ENCODE measurements around the gene C10orf62. TPM values are rescaled to one million over a fixed set of nuclear protein-coding genes. Genes with fewer than 3 reads are reported as not detected.
A peak's percentile ranks its signal among the peaks of the same experiment; 100 is the strongest.
"Not testable (repeated sequence)": the region's sequence is repeated elsewhere in the genome, so short reads cannot be mapped to it uniquely, and the experiment has no call there.

Gene C10orf62
- total RNA-seq, 1 donor from 2014 or later, result 0.97 TPM

DNA sequence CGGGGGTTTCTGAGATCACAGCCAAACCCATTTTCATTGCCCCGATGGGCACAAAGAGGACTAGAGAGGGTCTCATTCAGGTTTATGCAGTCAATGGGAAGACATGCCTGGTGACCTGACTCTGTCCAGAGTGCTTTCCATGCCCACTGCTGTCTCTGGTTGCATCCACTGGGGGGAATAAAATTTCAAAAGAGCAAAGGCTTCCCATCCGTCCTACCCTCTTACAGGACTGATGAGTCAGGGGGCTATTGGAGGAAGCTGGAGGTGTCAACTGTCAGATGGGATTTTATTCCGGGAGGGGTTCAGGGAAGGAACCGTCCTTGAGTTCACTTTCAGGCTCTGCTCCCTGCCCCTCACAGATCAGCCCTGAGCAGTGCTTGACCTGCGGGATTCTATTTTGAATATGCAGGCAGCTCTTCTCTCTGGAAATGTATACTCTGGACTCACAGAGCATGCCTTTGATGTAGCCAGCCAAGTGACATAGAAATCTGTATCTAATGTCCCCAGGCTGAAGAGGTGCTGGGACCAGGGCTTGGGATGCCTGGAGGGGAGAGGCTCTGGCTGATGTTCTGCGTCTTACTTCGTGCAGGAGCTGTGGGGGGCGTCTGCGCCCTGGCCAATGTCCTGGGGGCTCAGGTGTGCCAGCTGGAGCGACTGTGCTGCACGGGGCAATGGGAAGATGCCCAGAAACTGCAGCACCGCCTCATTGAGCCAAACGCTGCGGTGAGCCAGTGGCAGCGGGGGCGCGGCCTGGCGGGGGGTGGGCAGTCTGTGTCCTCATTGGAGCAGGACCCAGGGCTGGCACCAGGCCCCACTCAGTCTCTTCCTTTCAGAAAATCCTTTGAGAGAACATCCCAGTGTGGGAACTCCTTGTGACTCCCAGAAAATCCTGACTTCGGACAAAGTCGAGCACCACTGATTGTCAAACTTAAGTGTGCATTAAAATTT, 12.0 kb downstream of the C10orf62 start:
- intact Hi-C loops (cut with DNase I), result no loop called here
- peak; percentile 81 for DNase-seq (ENCODE audit: missing footprints)
- ATAC-seq, result peak; percentile 55

DNA sequence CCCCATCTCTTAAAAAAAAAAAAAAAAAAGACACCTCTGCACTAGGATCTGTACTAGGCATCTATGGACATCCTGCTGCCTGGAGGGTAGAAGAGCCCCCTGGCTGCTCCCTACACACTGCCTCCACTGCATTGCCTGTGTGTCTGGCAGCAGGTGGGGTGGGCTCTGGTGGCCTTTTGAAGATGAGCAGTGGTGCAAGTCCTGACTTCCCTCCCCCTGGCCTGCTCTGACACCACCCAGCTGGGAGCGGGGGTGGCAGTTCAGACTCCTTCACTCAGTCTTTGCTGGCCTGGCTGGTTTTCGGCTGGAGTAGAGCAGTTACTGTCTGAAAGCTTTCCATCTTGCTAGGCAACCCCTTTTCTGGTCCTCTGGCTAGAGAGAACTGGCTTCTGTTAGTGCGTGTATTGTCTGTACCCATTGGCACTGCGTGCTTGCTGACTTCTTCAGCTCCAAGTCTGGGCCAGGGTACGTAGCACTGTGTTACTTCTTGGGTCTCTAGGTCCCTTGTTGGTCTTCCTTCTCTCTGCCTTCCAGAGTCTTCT, 17.6 kb downstream of the C10orf62 start:
- ATAC-seq (no peak), DNase-seq (ENCODE audit: missing footprints) (no peak)
- intact Hi-C loops (cut with DNase I), result no loop called here

DNA sequence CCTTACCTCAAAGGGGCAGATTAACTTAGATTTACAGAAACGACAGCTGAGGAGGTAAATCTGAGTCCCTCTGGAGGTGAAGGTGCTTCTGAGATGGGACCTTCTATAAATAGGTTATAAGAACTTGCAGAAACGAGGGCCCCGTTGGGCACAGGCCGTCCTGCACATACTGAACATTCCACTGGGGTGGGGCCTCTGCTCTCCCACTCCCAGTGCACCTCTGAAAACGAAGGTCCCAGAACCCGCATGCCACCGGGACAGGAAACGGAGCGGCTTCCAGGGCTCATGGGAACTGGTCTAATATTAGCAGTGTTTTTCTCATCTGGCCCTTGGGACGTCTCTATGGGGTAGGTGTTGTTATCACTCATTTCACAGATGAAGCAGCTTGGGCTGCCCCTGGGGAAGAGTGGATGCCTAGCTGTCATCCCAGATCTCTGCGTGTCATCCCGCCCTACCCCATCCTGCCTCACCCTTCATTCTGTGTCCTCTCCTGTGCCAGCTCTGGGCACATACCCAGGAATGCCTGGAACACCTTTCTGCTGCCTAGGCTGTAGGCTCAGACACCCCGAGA, 19.6 kb downstream of the C10orf62 start:
- ATAC-seq (peak; percentile 86), DNase-seq (ENCODE audit: missing footprints) (no peak)
- intact Hi-C loops (cut with DNase I), result loop anchor here (1.0 kb wide), 1 partner anchor 24 kb away; no protein-coding TSS in a partner anchor

DNA sequence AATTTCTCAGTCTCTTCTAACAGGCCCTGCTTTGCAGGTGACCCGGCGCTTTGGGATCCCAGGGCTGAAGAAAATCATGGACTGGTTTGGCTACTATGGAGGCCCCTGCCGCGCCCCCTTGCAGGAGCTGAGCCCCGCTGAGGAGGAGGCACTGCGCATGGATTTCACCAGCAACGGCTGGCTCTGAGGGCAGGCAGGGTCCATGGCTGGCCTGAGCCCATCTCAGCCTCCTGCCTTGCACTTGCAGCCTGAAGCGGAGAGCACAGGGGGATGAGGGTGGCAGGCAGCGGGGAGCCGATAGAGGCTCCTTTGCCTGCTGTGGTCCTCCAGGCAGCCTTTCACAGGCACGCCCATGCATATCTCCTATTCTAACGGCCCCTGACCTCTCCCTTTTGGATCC, 22.0 kb downstream of the C10orf62 start:
- intact Hi-C loops (cut with DNase I), result loop anchor here (5.0 to 10.0 kb wide), 2 partner anchors 149 to 207 kb away; partner anchors contain the start of gene RRP12
- no peak for ATAC-seq
- no peak for DNase-seq (ENCODE audit: missing footprints)

DNA sequence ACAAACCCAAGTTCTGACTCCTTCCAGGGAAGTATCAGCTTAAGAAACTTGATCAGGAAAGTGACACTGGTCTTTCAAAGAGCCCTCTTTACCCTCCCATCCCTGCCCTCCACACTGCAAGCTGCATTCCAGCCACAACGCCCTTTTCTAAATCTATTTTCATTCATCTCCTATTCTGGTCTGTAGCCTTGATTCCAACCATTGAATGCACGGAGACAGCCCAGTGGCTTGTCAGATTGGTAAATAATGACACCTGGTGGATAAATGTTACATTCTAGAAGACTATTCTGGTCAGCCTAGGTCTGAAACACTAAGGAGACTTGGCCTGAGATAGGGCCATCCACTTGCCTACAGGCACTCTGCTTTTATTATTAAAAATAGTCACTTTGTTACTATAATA, 22.9 kb downstream of the C10orf62 start:
- ATAC-seq (peak; percentile 67), DNase-seq (ENCODE audit: missing footprints) (no peak)
- intact Hi-C loops (cut with DNase I), result loop anchor here (1.0 to 10.0 kb wide), 3 partner anchors 40 to 208 kb away; partner anchors contain the start of genes ANKRD2 and RRP12

DNA sequence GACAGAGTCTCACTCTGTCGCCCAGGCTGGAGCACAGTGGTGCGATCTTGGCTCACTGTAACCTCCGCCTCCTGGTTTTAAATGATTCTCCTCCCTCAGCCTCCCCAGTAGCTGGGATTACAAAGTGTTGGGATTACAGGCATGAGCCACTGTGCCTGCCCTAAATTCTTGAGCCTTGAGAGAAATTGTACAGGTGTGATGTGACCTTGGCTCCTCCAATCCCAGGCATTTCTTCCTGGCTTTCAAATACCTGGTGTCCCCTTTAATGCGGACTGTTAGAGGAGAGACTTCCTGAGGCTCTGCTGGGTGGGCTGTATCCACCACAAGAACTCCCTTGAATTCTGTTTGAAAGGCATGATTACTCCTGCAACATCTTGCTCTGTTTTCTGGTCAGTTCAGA, 28.8 kb downstream of the C10orf62 start:
- no peak for ATAC-seq

DNA sequence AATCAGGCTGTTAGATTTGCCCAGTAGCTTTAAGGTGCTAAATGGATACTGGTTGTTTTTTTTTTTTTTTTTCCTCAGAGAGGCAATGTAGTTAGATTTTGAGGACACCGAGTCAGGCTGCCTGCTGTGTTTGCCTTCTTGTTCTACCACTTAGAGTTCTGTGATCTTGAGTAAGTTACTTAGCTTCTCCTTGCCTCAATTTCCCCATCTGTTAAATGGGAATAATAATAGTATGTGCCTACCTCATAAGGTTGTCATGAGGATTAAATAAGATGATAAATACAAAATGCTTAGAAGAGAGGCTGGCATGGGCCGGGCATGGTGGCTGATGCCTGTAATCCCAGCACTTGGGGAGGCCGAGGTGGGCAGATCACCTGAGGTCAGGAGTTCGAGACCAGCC, 29.2 kb downstream of the C10orf62 start:
- intact Hi-C loops (cut with DNase I), result loop anchor here (10.0 kb wide), 1 partner anchor 214 kb away; the partner anchor contains the start of gene RRP12
- no peak for DNase-seq (ENCODE audit: missing footprints)
- no peak for ATAC-seq

More for the DNA sequence above, 28.8 kb downstream of the C10orf62 start:
- DNase-seq (ENCODE audit: missing footprints), result no peak
- intact Hi-C loops (cut with DNase I), result loop anchor here (10.0 kb wide), 1 partner anchor 213 kb away; the partner anchor contains the start of gene RRP12

DNA sequence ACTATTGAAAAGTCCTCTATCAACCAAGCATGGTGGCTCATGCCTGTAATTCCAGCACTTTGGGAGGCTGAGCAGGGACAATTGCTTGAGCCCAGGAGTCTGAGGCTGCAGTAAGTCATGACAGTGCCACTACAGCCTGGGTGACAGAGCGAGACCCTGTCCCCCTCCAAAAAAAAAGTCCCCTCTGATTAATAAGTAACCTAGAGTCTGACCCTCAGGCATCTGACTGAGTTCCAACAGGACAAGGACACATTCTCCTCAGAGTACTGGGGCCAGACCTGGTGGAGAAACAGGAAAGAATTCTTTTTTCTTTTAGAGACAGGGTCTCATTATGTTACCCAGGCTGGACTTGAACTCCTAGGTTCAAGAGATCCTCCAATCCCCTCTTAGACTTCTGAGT, 33.8 kb downstream of the C10orf62 start:
- DNase-seq (ENCODE audit: missing footprints) (no peak), ATAC-seq (no peak)
- intact Hi-C loops (cut with DNase I), result no loop called here

DNA sequence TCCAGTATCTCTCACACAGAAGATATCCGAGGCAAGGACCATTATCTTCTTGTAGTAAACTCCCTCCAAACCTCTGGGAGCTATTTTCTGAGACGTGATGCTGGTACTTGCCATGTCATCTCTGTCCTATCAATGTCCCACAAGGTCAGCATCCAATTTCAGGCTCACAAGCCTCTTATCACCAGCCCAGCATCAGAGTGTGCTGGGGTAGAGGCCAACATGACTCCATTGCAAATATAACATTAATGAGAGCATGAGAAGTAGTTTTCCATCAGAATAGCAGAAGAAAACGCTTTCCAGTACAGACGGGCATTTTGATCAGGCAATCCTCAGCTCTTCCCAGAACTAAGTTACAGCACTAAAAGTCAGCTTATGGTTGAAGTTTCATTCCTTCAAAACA, 38.2 kb downstream of the C10orf62 start:
- intact Hi-C loops (cut with DNase I), result no loop called here
- ATAC-seq, result no peak
- DNase-seq (ENCODE audit: missing footprints), result no peak

DNA sequence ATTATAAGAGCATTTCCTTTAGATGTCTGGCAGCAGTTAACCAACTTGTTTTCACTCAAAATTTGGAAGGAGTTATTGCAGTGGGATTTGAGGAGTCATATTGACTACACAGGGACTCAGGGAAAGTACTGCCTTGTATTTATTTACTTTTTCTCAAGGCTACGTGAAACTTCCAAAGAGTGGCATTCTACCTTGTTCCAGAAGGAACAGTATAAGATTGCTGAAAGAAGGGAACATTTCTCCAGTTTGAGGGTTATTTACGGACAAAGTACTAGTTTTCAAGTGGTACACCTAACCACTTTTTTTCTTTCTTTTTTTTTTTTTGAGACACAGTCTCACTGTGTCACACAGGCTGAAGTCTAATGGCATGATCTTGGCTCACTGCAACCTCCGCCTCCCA, 38.7 kb downstream of the C10orf62 start:
- DNase-seq (ENCODE audit: missing footprints) (no peak), ATAC-seq (no peak)
- intact Hi-C loops (cut with DNase I), result no loop called here

DNA sequence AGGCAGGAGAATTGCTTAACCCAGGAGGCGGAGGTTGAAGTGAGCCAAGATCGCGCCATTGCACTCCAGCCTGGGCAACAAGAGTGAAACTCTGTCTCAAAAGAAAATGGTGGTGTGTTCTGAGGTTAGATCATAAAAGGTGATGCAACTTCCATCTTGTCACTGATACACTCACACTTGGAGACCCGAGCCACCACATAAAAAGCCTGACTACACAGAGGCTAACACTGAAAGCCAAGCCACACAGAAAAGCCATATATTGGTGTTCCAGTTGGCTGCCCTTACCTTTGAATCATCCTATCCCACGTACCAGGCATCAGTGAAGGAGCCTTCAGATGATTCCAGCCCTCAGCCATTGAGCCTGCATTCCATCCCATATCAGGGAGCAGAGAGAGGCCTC, 39.8 kb downstream of the C10orf62 start:
- no peak for DNase-seq (ENCODE audit: missing footprints)
- intact Hi-C loops (cut with DNase I), result no loop called here
- ATAC-seq, result no peak

DNA sequence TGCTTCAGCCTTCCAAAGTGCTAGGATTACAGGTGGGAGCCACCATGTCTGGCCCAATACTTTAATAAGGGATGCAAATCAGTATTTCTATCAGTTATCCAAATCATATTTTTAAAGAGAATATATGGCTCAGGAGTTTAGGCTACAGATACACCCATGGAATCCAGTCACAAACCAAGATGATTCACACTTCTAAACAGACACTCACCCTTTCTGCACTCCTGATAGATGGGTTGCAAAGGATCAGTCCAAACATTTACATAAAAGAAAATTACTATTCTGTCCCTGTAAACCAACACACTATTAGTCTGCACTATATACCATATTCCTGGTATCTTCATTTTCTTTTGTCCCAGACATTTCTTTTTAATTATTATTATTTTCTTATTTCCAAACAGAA, 41.6 kb downstream of the C10orf62 start:
- DNase-seq (ENCODE audit: missing footprints) (no peak), ATAC-seq (no peak)
- intact Hi-C loops (cut with DNase I), result no loop called here

DNA sequence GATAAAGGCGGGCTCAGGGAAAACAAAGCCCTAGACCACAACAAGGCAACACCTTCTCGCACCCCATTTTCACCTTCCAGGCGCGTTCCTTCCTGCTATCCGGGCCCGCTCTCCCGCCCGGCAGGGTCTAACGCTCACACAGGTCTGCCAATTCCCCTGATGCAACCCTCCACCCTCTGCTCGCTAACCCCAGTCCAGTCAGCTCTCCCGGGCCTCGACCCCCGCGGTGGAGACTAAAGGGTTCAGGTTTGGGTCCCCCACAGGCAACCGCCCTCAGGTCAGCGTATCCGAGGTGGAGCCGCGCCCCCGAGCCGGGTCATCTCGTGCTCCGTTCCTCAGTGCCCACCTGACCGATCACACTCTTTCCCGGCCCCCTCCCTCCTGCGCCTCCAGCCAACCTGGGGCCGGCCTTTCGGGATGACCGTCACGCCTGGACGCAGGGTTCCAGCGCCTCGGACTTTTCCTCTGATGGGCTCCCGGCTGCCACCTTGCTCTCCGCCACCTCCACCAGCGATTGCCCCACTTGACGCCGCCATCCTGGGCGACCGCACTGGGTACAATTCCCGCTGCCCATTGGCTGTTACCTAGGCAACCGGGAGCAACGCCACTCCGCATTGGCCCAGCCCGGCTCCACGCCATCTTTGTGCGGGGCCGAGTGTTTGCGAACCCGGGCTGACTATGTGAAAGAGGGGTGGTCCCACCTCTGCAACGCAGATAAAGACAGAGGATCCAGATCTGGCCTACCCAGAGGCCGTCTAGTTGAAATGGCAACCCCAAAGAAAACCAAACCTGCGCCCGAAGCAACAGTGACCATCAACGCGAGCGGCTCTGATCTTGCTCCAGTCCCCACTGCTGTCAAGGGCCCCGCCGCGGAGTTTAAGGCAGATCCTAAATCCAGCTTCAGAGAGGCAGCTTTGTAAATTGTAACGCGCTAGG, 43.7 kb downstream of the C10orf62 start, which contains the start of gene MORN4:
MORN4 (minus strand) TSS at position 552 of the 936 bp plus-strand sequence. CDS start 13,847 bp downstream, outside the sequence.
- peak; percentile 99 for ATAC-seq
- peak; percentile 96 for DNase-seq (ENCODE audit: missing footprints)
- intact Hi-C loops (cut with DNase I), result no loop called here

DNA sequence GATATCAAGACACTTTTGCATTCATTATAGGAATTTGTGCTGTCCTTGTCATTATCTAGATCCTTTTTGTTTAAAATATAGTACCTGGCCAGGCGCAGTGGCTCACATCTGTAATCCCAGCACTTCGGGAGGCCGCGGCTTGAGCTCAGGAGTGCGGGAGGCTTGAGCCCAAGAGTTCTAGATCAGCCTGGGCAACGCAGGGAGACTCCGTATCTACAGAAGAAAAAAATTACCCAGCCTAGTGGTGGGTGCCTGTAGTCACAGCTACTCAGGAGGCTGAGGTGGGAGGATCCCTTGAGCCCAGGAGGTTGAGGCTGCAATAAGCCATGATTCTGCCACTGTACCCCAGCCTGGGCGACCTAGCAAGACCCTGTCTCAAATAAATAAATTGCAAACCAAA, 44.4 kb downstream of the C10orf62 start:
- peak; percentile 49 for DNase-seq (ENCODE audit: missing footprints)
- ATAC-seq, result no peak
- intact Hi-C loops (cut with DNase I), result no loop called here

DNA sequence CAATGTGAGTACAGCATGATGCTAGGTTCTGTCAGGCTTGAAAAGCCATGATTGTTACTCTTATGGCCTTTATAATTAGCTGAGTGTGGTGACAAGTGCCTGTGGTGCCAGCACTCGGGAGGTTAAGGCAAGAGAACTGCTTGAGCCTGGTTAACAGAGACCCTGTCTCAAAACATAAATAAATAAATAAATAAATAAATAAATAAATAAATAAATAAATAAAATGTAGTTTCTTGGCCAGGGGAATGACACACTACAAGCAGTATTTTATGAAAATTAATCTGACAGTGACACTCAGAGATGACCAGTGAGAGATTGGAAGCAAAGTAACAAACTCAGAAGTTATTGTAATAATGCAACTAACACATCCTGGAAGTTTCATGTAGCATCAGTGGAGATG, 46.1 kb downstream of the C10orf62 start:
- intact Hi-C loops (cut with DNase I), result no loop called here
- DNase-seq (ENCODE audit: missing footprints), result no peak
- no peak for ATAC-seq

DNA sequence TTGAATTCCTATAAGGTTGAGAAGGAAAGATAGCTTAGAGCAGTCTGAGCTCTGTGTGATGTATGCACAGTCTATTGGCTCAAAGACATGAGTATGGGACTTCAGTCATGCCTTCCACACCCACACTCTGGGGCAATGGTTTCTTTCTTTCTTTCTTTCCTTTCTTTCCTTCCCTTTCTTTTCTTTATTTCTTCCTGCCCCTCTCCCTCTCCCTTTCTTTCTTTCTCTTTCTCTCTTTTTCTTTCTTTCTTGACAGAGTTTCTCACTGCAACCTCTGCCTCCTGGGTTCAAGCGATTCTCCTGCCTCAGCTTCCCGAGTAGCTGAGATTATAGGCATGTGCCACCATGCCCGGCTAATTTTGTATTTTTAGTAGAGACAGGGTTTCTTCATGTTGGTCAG, 49.6 kb downstream of the C10orf62 start:
- DNase-seq (ENCODE audit: missing footprints); ATAC-seq; intact Hi-C loops (cut with DNase I): not testable (repeated sequence)

DNA sequence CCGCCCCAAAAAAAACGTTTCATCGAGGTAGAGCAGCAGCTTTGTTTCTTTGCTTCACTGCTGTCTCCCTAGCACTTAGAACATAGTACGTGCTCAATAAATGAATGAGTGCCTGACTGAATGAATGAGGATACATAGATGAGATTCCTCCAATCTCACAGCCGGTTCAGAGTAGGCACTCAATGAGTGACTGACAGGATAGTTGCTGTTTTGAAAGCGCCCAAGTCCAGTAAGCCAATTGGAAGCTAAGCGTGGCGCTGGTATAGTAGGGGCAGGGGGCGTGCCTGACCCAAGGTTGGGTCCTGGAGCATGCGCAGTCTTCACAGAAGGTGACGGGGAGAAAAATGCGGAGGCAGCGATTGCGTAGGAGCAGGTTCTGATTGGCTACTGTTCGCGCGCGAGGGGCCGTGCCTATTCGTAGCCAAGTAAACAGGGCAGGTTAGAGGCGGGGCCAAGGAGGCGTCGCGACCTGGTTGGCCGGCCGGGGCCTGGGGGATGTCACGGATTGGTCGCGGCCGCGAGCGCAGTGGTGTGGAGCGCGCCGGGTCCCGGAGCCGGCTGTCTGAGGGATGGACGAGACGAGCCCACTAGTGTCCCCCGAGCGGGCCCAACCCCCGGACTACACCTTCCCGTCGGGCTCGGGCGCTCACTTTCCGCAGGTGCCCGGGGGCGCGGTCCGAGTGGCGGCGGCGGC, 50.8 kb downstream of the C10orf62 start, which contains the start of gene PI4K2A:
PI4K2A (plus strand) TSS at position 498 of the 694 bp plus-strand sequence; CDS start at position 570, 72 bp downstream.
- intact Hi-C loops (cut with DNase I), result no loop called here
- DNase-seq (ENCODE audit: missing footprints), result peak; percentile 100
- peak; percentile 99 for ATAC-seq

All from Right ventricle myocardium inferior (tissue), 1 donor.